ENCODE measurements around the gene DUSP6.

DUSP6 gene

DNA sequence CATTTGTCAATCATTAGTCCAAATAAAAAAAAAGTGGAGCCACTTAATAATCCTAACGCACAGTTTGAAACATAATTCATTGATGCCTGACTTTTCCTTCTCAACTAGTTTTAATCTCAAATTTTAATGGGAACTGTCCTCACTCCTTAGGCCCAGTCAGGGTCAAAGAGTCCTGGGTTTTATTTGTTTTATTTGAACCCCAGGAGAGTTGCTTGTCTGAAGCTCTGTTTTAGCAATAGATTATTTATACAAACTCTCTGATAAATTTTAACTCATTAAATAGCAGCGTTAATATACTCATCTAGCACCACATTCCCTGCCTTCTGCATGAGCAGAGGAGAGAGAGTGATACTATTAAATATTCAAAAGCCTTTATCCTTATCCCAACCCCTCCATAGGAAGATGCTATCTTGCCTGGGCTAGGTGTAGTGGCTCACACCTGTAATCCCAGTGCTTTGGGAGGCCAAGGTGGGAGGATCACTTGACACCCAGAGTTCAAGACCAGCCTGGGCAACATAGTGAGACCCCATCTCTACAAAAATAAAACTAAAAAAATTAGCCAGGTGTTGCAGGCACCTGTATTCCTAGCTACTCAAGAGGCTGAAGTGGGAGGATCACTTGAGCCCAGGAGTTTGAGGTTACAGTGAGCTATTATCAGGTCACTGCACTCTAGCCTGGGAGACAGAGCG, 14.5 kb upstream of the DUSP6 start:
- Histone ChIP-seq H3K9me3 (ENCODE audit: control insufficient read depth, insufficient read depth, low read length) (no peaks in the 10 kb centered on the region), H4K20me1 (ENCODE audit: control insufficient read depth, insufficient read depth, low read depth, low read length) (no peaks in the 10 kb centered on the region), H3K4me1 (ENCODE audit: control insufficient read depth, low read length) (no peaks in the 10 kb centered on the region), H3K27me3 (ENCODE audit: control insufficient read depth, low read length) (peaks cover 30% of the 10 kb centered on the region), H3F3A (ENCODE audit: control insufficient read depth, insufficient read depth) (no peaks in the 10 kb centered on the region), H3K9me2 (replicated peaks; ENCODE audit: control insufficient read depth, low read length) (no peaks in the 10 kb centered on the region), H3K4me3 (ENCODE audit: low read length) (no peak overlapping the region), H3K36me3 (ENCODE audit: control insufficient read depth, low read length) (no peaks in the 10 kb centered on the region), H3K4me2 (ENCODE audit: low read length) (no peak overlapping the region), H3K27ac (ENCODE audit: low read depth, low read length) (no peak overlapping the region), H3K79me2 (ENCODE audit: control insufficient read depth, low read length) (no peaks in the 10 kb centered on the region)
- TF ChIP-seq EZH2phosphoT487 (IDR thresholded peaks at IDR 0.05; ENCODE audit: borderline replicate concordance, low read length), result no peak
- TF ChIP-seq, protein P1, sequence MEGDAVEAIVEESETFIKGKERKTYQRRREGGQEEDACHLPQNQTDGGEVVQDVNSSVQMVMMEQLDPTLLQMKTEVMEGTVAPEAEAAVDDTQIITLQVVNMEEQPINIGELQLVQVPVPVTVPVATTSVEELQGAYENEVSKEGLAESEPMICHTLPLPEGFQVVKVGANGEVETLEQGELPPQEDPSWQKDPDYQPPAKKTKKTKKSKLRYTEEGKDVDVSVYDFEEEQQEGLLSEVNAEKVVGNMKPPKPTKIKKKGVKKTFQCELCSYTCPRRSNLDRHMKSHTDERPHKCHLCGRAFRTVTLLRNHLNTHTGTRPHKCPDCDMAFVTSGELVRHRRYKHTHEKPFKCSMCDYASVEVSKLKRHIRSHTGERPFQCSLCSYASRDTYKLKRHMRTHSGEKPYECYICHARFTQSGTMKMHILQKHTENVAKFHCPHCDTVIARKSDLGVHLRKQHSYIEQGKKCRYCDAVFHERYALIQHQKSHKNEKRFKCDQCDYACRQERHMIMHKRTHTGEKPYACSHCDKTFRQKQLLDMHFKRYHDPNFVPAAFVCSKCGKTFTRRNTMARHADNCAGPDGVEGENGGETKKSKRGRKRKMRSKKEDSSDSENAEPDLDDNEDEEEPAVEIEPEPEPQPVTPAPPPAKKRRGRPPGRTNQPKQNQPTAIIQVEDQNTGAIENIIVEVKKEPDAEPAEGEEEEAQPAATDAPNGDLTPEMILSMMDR (IDR thresholded peaks at IDR 0.05; ENCODE audit: low read depth, low read length, poor library complexity, severe bottlenecking), result no peak

DNA sequence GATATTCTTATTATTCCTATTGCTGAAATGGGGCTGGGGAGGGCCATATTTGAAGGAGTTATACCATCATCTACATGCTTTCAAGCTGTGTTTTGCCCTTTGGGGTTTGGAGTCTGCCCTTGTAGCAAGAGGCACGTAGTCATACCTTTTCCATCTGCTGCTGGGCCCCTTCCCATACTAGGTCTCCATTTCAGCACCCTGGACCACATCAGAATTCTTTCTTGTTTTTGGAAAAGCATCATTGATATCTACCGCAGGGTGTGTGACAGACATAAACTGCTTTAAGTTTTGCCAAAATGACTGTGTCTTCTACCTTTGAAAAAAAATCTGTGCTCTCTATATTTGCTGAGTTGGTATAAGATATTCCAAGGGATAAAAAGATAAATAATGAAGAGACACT, 12.3 kb upstream of the DUSP6 start:
- H3K36me3 ChIP-seq (ENCODE audit: control insufficient read depth, low read length), result no peaks in the 10 kb centered on the region

DNA sequence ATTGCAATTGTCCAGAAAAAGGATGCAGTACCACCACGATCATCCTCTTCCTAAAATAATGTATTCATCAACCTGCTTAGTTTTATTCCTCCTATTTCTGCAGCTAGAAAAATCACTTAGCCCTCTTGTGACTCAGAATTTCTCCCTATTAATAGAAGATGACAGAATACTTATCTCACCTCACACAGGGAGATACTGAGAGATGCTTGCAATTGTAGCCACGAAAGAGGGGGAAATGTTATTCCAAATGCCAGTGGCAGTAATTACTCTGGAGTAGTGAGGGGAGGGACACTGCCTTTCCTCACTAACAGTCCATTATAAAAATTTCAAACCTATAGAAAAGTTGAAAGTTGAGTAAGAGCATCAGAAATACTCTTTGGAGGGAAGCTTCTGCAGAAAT, 11.8 kb upstream of the DUSP6 start:
- H3K36me3 ChIP-seq (ENCODE audit: control insufficient read depth, low read length), result no peaks in the 10 kb centered on the region
- no peaks in the 10 kb centered on the region for H3K9me2 ChIP-seq (replicated peaks; ENCODE audit: control insufficient read depth, low read length)
- H3K9me3 ChIP-seq (ENCODE audit: control insufficient read depth, insufficient read depth, low read length), result no peaks in the 10 kb centered on the region
- H3F3A ChIP-seq (ENCODE audit: control insufficient read depth, insufficient read depth), result no peaks in the 10 kb centered on the region
- no peak overlapping the region for H3K4me2 ChIP-seq (ENCODE audit: low read length)
- no peaks in the 10 kb centered on the region for H3K79me2 ChIP-seq (ENCODE audit: control insufficient read depth, low read length)
- no peaks in the 10 kb centered on the region for H3K4me1 ChIP-seq (ENCODE audit: control insufficient read depth, low read length)
- no peak overlapping the region for H3K27ac ChIP-seq (ENCODE audit: low read depth, low read length)
- no peak for TF ChIP-seq EZH2phosphoT487 (IDR thresholded peaks at IDR 0.05; ENCODE audit: borderline replicate concordance, low read length)
- TF ChIP-seq, protein P1 (IDR thresholded peaks at IDR 0.05; ENCODE audit: low read depth, low read length, poor library complexity, severe bottlenecking), result no peak
- no peaks in the 10 kb centered on the region for H4K20me1 ChIP-seq (ENCODE audit: control insufficient read depth, insufficient read depth, low read depth, low read length)
- H3K4me3 ChIP-seq (ENCODE audit: low read length), result no peak overlapping the region
- H3K27me3 ChIP-seq (ENCODE audit: control insufficient read depth, low read length), result peaks cover 32% of the 10 kb centered on the region

More for the DNA sequence above, 12.3 kb upstream of the DUSP6 start:
- no peaks in the 10 kb centered on the region for H4K20me1 ChIP-seq (ENCODE audit: control insufficient read depth, insufficient read depth, low read depth, low read length)
- H3K4me3 ChIP-seq (ENCODE audit: low read length), result no peak overlapping the region
- H3K79me2 ChIP-seq (ENCODE audit: control insufficient read depth, low read length), result no peaks in the 10 kb centered on the region
- no peak overlapping the region for H3K4me2 ChIP-seq (ENCODE audit: low read length)
- peaks cover 30% of the 10 kb centered on the region for H3K27me3 ChIP-seq (ENCODE audit: control insufficient read depth, low read length)
- H3K4me1 ChIP-seq (ENCODE audit: control insufficient read depth, low read length), result no peaks in the 10 kb centered on the region
- no peaks in the 10 kb centered on the region for H3K9me2 ChIP-seq (replicated peaks; ENCODE audit: control insufficient read depth, low read length)
- no peaks in the 10 kb centered on the region for H3K9me3 ChIP-seq (ENCODE audit: control insufficient read depth, insufficient read depth, low read length)
- no peaks in the 10 kb centered on the region for H3F3A ChIP-seq (ENCODE audit: control insufficient read depth, insufficient read depth)
- H3K27ac ChIP-seq (ENCODE audit: low read depth, low read length), result no peak overlapping the region
- TF ChIP-seq, protein P1 (IDR thresholded peaks at IDR 0.05; ENCODE audit: low read depth, low read length, poor library complexity, severe bottlenecking), result no peak
- TF ChIP-seq EZH2phosphoT487 (IDR thresholded peaks at IDR 0.05; ENCODE audit: borderline replicate concordance, low read length), result no peak
